Small intestine (tissue), 7 donors: Measurements from ENCODE around the gene CKAP2L. TPM values are rescaled to one million over a fixed set of nuclear protein-coding genes. Genes with fewer than 3 reads are reported as not detected.

Source experiments
- DNase-seq, 2 donors: peaks; one replicate each; pipeline versions ENCODE4 v3.0.0 to v3.0.0-alpha.2; 2013
- FAIRE-seq: peaks from 2 replicates; lab custom pipeline; 2012; peaks lifted over from hg19 to GRCh38; lab: Jason Lieb, UNC
- H3K27ac ChIP-seq, 3 donors: one replicate each; pipeline ENCODE4 v1.5.1; 2013; ENCODE audit warnings: low read length in 2 of 3, mild to moderate bottlenecking in 2 of 3, control low read depth in 1 of 3, inconsistent platforms in 1 of 3, low read depth in 1 of 3, moderate library complexity in 1 of 3
- H3K27me3 ChIP-seq, 3 donors: one replicate each; pipeline ENCODE4 v1.6.1; 2013; ENCODE audit warnings: low read length in 3 of 3, inconsistent platforms in 1 of 3; ENCODE audit not compliant: control insufficient read depth in 3 of 3, insufficient read depth in 3 of 3
- H3K36me3 ChIP-seq, 3 donors: one replicate each; pipeline ENCODE4 v1.6.1; 2013; ENCODE audit warnings: low read length in 3 of 3, inconsistent platforms in 1 of 3, low read depth in 1 of 3, mild to moderate bottlenecking in 1 of 3, moderate library complexity in 1 of 3; ENCODE audit not compliant: control insufficient read depth in 3 of 3, insufficient read depth in 2 of 3
- H3K4me1 ChIP-seq, 3 donors: one replicate each; pipeline ENCODE4 v1.6.1; 2013; ENCODE audit warnings: low read length in 2 of 3, inconsistent platforms in 1 of 3, low read depth in 1 of 3, mild to moderate bottlenecking in 1 of 3, moderate library complexity in 1 of 3; ENCODE audit not compliant: control insufficient read depth in 3 of 3, insufficient read depth in 2 of 3
- H3K4me3 ChIP-seq, 3 donors: one replicate each; pipeline ENCODE4 v1.5.1; 2013; ENCODE audit warnings: low read length in 3 of 3, control low read depth in 1 of 3, inconsistent platforms in 1 of 3, low read depth in 1 of 3, mild to moderate bottlenecking in 1 of 3, moderate library complexity in 1 of 3
- H3K9me3 ChIP-seq, 2 donors: one replicate each; pipeline ENCODE4 v1.6.1; 2013; ENCODE audit warnings: low read depth in 1 of 2, low read length in 1 of 2; ENCODE audit not compliant: control insufficient read depth in 2 of 2, insufficient read depth in 1 of 2
- WGBS, 3 donors: extraction: QIAGEN DNeasy Blood & Tissue Kit; methylation state at CpG; one replicate each; pipeline ENCODE4 v1.1.7; 2013; 5-methylcytosine and 5-hydroxymethylcytosine counted together
- polyA plus RNA-seq, 4 donors: library from polyadenylated mRNA; stranded (reverse) in 3 of 4; unstranded in 1 of 4; fragments of 200-250 nt in 3 of 4; fragments of 120-200 nt in 1 of 4; gene quantifications; one replicate each; pipeline versions ENCODE4 v1.2.1 to v1.2.3, GENCODE V29; 2013
- donor health status: healthy with polysubstance abuse.
- donor health status: control.
- donor health status: control.
- donor health status: Bipolar disorder and iron deficiency.
- donor health status: healthy.

CKAP2L gene
- polyA plus RNA-seq, 4 donors: 3.6 to 8.0 TPM; not detected in 2

DNA sequence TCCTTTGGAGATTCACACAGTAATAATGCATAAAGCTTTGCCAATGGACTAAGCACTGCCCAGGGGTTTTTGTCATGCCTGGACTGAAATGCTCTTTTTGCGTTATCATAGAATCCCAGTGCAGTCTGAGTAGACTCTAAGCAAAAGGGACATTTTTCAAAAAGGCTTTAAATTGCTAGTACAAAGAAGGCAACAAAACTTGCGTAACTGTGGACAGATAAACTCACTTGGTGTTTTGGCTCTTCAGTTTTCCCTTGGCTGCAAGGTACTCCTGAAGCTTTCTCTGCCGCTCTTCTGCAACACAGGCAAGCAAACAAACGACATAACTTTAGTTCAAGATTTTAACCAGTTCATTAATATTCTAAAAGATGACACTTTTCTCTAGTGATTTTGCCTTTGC lies 2.1 kb downstream of the CKAP2L start:
- no peak overlapping the region for H3K27ac ChIP-seq
- WGBS, 3 donors: 92 to 95% (median 92%) methylated on average over 4 of the region's 4 CpGs
- no peaks in the 10 kb centered on the region for H3K9me3 ChIP-seq
- no peaks in the 10 kb centered on the region for H3K27me3 ChIP-seq
- H3K4me1 ChIP-seq: peaks cover 0 to 15% (median 1%) of the 10 kb centered on the region in 3 donors
- FAIRE-seq: no peak
- no peak for DNase-seq
- H3K36me3 ChIP-seq: no peaks in the 10 kb centered on the region
- H3K4me3 ChIP-seq: no peak overlapping the region

- H3K4me1 ChIP-seq: peaks cover 0 to 27% (median 1%) of the 10 kb centered on the region in 3 donors
- DNase-seq (no peak), FAIRE-seq (no peak)
- H3K27me3 ChIP-seq: no peaks in the 10 kb centered on the region
- no peaks in the 10 kb centered on the region for H3K9me3 ChIP-seq
- H3K36me3 ChIP-seq: no peaks in the 10 kb centered on the region
- no peak overlapping the region for H3K4me3 ChIP-seq
- H3K27ac ChIP-seq: no peak overlapping the region
- WGBS, 3 donors: 83 to 97% (median 89%) methylated on average over 1 of the region's 1 CpG
Observed at GRCh38 chr2:112760149-112760548, 4.3 kb downstream of the CKAP2L start.

DNA sequence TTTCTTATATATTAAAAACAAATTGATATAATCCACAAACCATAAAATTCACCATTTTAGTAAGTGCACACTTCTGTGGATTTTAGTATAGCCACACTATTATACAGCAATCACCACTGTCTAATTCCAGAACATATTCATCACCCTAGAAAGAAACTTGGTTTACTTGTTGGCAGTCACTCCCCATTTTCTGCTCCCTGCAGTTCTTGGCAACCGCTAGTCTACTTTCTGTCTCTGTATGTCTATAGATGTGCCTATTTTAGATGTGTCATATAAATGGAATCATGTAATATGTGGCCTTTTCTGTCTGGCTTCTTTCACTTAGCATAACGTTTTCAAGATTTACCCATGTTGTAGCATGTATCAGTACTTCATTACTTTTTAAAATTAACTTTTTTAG lies 5.7 kb downstream of the CKAP2L start:
- no peaks in the 10 kb centered on the region for H3K9me3 ChIP-seq
- no peak overlapping the region for H3K4me3 ChIP-seq
- no peak overlapping the region for H3K27ac ChIP-seq
- H3K4me1 ChIP-seq: peaks cover 0 to 26% (median 0%) of the 10 kb centered on the region in 3 donors
- H3K27me3 ChIP-seq: no peaks in the 10 kb centered on the region
- WGBS, 3 donors: 76 to 92% (median 90%) methylated on average over 2 of the region's 2 CpGs
- DNase-seq (no peak), FAIRE-seq (no peak)
- no peaks in the 10 kb centered on the region for H3K36me3 ChIP-seq

DNA sequence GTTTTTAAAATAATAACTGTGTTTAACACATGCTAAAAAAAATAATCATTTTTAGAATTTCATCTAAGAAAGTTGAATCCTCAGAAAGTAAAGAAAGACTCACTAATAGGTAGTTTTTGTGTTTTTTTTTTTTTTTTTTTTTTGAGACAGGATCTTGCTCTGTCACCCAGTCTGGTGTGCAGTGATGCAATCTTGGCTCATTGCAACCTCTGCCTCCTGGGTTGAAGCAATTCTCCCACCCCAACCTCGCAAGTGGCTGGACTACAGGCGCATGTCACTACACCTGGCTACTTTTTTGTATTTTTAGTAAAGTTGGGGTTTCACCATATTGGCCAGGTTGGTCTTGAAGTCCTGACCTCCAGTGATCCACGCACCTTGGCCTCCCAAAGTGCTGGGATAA lies 7.1 kb downstream of the CKAP2L start:
- no peaks in the 10 kb centered on the region for H3K27me3 ChIP-seq
- H3K27ac ChIP-seq: no peak overlapping the region
- 94 to 97% (median 97%) methylated on average over 3 of the region's 3 CpGs for WGBS, 3 donors
- H3K4me1 ChIP-seq: peaks cover 0 to 25% (median 4%) of the 10 kb centered on the region in 3 donors
- FAIRE-seq (no peak), DNase-seq (peak in 1 of 2 donors; percentile 23)
- H3K4me3 ChIP-seq: no peak overlapping the region
- H3K36me3 ChIP-seq: no peaks in the 10 kb centered on the region
- no peaks in the 10 kb centered on the region for H3K9me3 ChIP-seq

DNA sequence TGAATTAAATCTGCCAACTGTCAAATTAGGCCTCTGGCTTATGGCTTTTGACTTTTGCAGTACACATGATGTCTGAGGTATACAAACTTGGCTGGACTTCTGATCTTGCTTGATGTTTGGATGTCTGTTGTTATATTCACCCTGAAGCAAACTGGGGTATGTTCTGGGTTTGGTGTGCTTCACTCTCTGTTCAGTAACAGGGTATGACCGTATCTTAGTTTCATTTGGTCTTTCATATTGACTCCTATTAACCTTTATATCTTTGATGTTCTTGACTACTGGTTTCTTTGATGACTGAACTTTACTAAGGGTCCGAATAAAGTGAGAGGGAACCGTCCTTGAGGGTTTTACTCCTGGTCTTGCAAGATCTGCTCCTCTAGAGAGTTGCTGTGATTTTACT lies 8.2 kb downstream of the CKAP2L start:
- DNase-seq: no peak
- Histone ChIP-seq H3K4me3 (no peak overlapping the region), H3K27me3 (no peaks in the 10 kb centered on the region), H3K9me3 (no peaks in the 10 kb centered on the region), H3K36me3 (no peaks in the 10 kb centered on the region), H3K4me1 (peaks cover 0 to 31% (median 4%) of the 10 kb centered on the region in 3 donors), H3K27ac (peak overlapping the region in 1 of 3 donors; percentile 18)
- WGBS, 3 donors: 78 to 93% (median 85%) methylated on average over 3 of the region's 3 CpGs
- no peak for FAIRE-seq

DNA sequence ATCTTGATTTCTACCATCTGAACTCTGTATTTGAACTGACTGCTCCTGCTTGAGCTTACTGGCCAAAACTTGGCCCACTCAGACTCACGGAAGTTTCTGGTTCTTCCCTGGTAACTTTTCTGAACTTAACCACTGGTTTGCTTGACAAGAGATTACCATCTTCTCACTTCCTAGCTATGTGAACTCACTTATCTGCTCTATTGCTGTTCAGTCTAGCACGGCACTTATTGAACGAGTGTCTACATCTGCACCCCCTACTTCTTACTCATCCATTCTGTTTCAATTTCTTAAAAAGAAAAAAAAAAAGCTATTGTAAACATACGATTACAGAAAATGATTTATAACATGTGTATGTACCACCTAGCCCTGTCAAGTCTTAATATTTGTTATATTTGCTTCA lies 9.0 kb downstream of the CKAP2L start:
- Histone ChIP-seq H3K27me3 (no peaks in the 10 kb centered on the region), H3K4me3 (no peak overlapping the region), H3K36me3 (no peaks in the 10 kb centered on the region), H3K9me3 (no peaks in the 10 kb centered on the region), H3K27ac (peak overlapping the region in 1 of 3 donors; percentile 14), H3K4me1 (peaks cover 0 to 31% (median 4%) of the 10 kb centered on the region in 3 donors)
- 86 to 97% (median 94%) methylated on average over 4 of the region's 4 CpGs for WGBS, 3 donors
- no peak for FAIRE-seq
- DNase-seq: no peak

- WGBS, 3 donors: 97 to 100% (median 98%) methylated on average over 1 of the region's 1 CpG
- Histone ChIP-seq H3K9me3 (no peaks in the 10 kb centered on the region), H3K4me3 (no peak overlapping the region), H3K36me3 (no peaks in the 10 kb centered on the region), H3K27me3 (no peaks in the 10 kb centered on the region), H3K27ac (peak overlapping the region in 1 of 3 donors; percentile 10), H3K4me1 (peaks cover 0 to 33% (median 4%) of the 10 kb centered on the region in 3 donors)
- FAIRE-seq (no peak), DNase-seq (peak in 1 of 2 donors; percentile 27)
Observed at GRCh38 chr2:112754564-112754963, 9.8 kb downstream of the CKAP2L start.

GRCh38 chr2:112752667-112753066 lies 11.7 kb downstream of the CKAP2L start:
- H3K4me3 ChIP-seq: no peak overlapping the region
- peaks cover 0 to 33% (median 4%) of the 10 kb centered on the region in 3 donors for H3K4me1 ChIP-seq
- no peaks in the 10 kb centered on the region for H3K27me3 ChIP-seq
- DNase-seq (no peak), FAIRE-seq (no peak)
- H3K36me3 ChIP-seq: no peaks in the 10 kb centered on the region
- WGBS, 3 donors: 74 to 94% (median 88%) methylated on average over 4 of the region's 4 CpGs
- H3K9me3 ChIP-seq: no peaks in the 10 kb centered on the region
- peak overlapping the region in 1 of 3 donors; percentile 61 for H3K27ac ChIP-seq
